ENCODE results near the gene GADL1.

- TF ChIP-seq POLR2A (IDR thresholded peaks at IDR 0.05), result no peak
- no peak for TF ChIP-seq EP300 (IDR thresholded peaks at IDR 0.05)
- TF ChIP-seq CTCF (IDR thresholded peaks at IDR 0.05), result peak; percentile 41 to 60 (median 45)
Measured at GRCh38 chr3:30934208-30934550, 39.7 kb upstream of the GADL1 start.

All from tibial nerve (tissue), 4 donors.